Measurements from ENCODE around the gene MYL6. TPM values are rescaled to one million over a fixed set of nuclear protein-coding genes. Genes with fewer than 3 reads are reported as not detected.
A peak's percentile ranks its signal among the peaks of the same experiment; 100 is the strongest.

MYL6 gene
- polyA plus RNA-seq, 1 donor: 1,754 TPM

- no peak overlapping the region for H3K27ac ChIP-seq (ENCODE audit: low read length)
- H3K9me3 ChIP-seq (ENCODE audit: control insufficient read depth, low read depth, low read length): no peaks in the 10 kb centered on the region
- H3K27me3 ChIP-seq (ENCODE audit: control insufficient read depth, insufficient read depth, low read length): no peaks in the 10 kb centered on the region
- WGBS (ENCODE audit: insufficient coverage, low lambda C conversion rate): no CpG with 5 or more reads among the region's 11 CpGs
- peaks cover 18% of the 10 kb centered on the region for H3K4me1 ChIP-seq (ENCODE audit: control insufficient read depth, insufficient read depth, low read length)
- no peak for DNase-seq
- peaks cover 75% of the 10 kb centered on the region for H3K36me3 ChIP-seq (ENCODE audit: control insufficient read depth, insufficient read depth, low read length)
- H3K4me3 ChIP-seq (ENCODE audit: low read length): no peak overlapping the region
Measured at GRCh38 chr12:56162468-56163290, 4.5 kb downstream of the MYL6 start.

- DNase-seq: no peak
- Histone ChIP-seq H3K4me3 (ENCODE audit: low read length) (no peak overlapping the region), H3K27ac (ENCODE audit: low read length) (no peak overlapping the region), H3K36me3 (ENCODE audit: control insufficient read depth, insufficient read depth, low read length) (peaks cover 86% of the 10 kb centered on the region), H3K27me3 (ENCODE audit: control insufficient read depth, insufficient read depth, low read length) (no peaks in the 10 kb centered on the region), H3K4me1 (ENCODE audit: control insufficient read depth, insufficient read depth, low read length) (peaks cover 18% of the 10 kb centered on the region), H3K9me3 (ENCODE audit: control insufficient read depth, low read depth, low read length) (no peaks in the 10 kb centered on the region)
- WGBS (ENCODE audit: insufficient coverage, low lambda C conversion rate): no CpG with 5 or more reads among the region's 11 CpGs
Measured at GRCh38 chr12:56163533-56164344, 5.6 kb downstream of the MYL6 start.

GRCh38 chr12:56164345-56164729 is 6.2 kb downstream of the MYL6 start:
- peaks cover 91% of the 10 kb centered on the region for H3K36me3 ChIP-seq (ENCODE audit: control insufficient read depth, insufficient read depth, low read length)
- no CpG with 5 or more reads among the region's 17 CpGs for WGBS (ENCODE audit: insufficient coverage, low lambda C conversion rate)

GRCh38 chr12:56165369-56165768 is 7.2 kb downstream of the MYL6 start:
- no CpG with 5 or more reads among the region's 4 CpGs for WGBS (ENCODE audit: insufficient coverage, low lambda C conversion rate)
- Histone ChIP-seq H3K9me3 (ENCODE audit: control insufficient read depth, low read depth, low read length) (no peaks in the 10 kb centered on the region), H3K27ac (ENCODE audit: low read length) (no peak overlapping the region), H3K36me3 (ENCODE audit: control insufficient read depth, insufficient read depth, low read length) (peaks cover 91% of the 10 kb centered on the region), H3K4me3 (ENCODE audit: low read length) (no peak overlapping the region), H3K27me3 (ENCODE audit: control insufficient read depth, insufficient read depth, low read length) (no peaks in the 10 kb centered on the region), H3K4me1 (ENCODE audit: control insufficient read depth, insufficient read depth, low read length) (peaks cover 8% of the 10 kb centered on the region)
- no peak for DNase-seq

More at GRCh38 chr12:56164345-56164729, 6.2 kb downstream of the MYL6 start:
- H3K4me1 ChIP-seq (ENCODE audit: control insufficient read depth, insufficient read depth, low read length): peaks cover 18% of the 10 kb centered on the region
- no peak overlapping the region for H3K27ac ChIP-seq (ENCODE audit: low read length)
- DNase-seq: no peak
- H3K4me3 ChIP-seq (ENCODE audit: low read length): no peak overlapping the region
- no peaks in the 10 kb centered on the region for H3K27me3 ChIP-seq (ENCODE audit: control insufficient read depth, insufficient read depth, low read length)
- no peaks in the 10 kb centered on the region for H3K9me3 ChIP-seq (ENCODE audit: control insufficient read depth, low read depth, low read length)

- no peak for DNase-seq
- 100% methylated on average over 2 of the region's 11 CpGs for WGBS (ENCODE audit: insufficient coverage, low lambda C conversion rate)
- no peak overlapping the region for H3K4me3 ChIP-seq (ENCODE audit: low read length)
- peaks cover 90% of the 10 kb centered on the region for H3K36me3 ChIP-seq (ENCODE audit: control insufficient read depth, insufficient read depth, low read length)
- no peaks in the 10 kb centered on the region for H3K27me3 ChIP-seq (ENCODE audit: control insufficient read depth, insufficient read depth, low read length)
- H3K27ac ChIP-seq (ENCODE audit: low read length): no peak overlapping the region
- H3K4me1 ChIP-seq (ENCODE audit: control insufficient read depth, insufficient read depth, low read length): no peaks in the 10 kb centered on the region
- no peaks in the 10 kb centered on the region for H3K9me3 ChIP-seq (ENCODE audit: control insufficient read depth, low read depth, low read length)
Measured at GRCh38 chr12:56169229-56169759, 11.1 kb downstream of the MYL6 start.

- Histone ChIP-seq H3K36me3 (ENCODE audit: control insufficient read depth, insufficient read depth, low read length) (peaks cover 90% of the 10 kb centered on the region), H3K27ac (ENCODE audit: low read length) (no peak overlapping the region), H3K4me3 (ENCODE audit: low read length) (no peak overlapping the region), H3K9me3 (ENCODE audit: control insufficient read depth, low read depth, low read length) (no peaks in the 10 kb centered on the region), H3K27me3 (ENCODE audit: control insufficient read depth, insufficient read depth, low read length) (no peaks in the 10 kb centered on the region), H3K4me1 (ENCODE audit: control insufficient read depth, insufficient read depth, low read length) (no peaks in the 10 kb centered on the region)
- WGBS (ENCODE audit: insufficient coverage, low lambda C conversion rate): no CpG with 5 or more reads among the region's 7 CpGs
- DNase-seq: no peak
Measured at GRCh38 chr12:56172839-56173238, 14.7 kb downstream of the MYL6 start.

GRCh38 chr12:56178347-56178746 is 20.2 kb downstream of the MYL6 start:
- Histone ChIP-seq H3K36me3 (ENCODE audit: control insufficient read depth, insufficient read depth, low read length) (peaks cover 78% of the 10 kb centered on the region), H3K27me3 (ENCODE audit: control insufficient read depth, insufficient read depth, low read length) (no peaks in the 10 kb centered on the region), H3K4me1 (ENCODE audit: control insufficient read depth, insufficient read depth, low read length) (no peaks in the 10 kb centered on the region), H3K27ac (ENCODE audit: low read length) (no peak overlapping the region), H3K4me3 (ENCODE audit: low read length) (no peak overlapping the region), H3K9me3 (ENCODE audit: control insufficient read depth, low read depth, low read length) (no peaks in the 10 kb centered on the region)
- no CpG with 5 or more reads among the region's 3 CpGs for WGBS (ENCODE audit: insufficient coverage, low lambda C conversion rate)
- DNase-seq: no peak

GRCh38 chr12:56186957-56187356 is 28.8 kb downstream of the MYL6 start:
- H3K36me3 ChIP-seq (ENCODE audit: control insufficient read depth, insufficient read depth, low read length): peaks cover 33% of the 10 kb centered on the region
- no peak for DNase-seq
- H3K9me3 ChIP-seq (ENCODE audit: control insufficient read depth, low read depth, low read length): no peaks in the 10 kb centered on the region
- H3K27ac ChIP-seq (ENCODE audit: low read length): no peak overlapping the region
- H3K27me3 ChIP-seq (ENCODE audit: control insufficient read depth, insufficient read depth, low read length): no peaks in the 10 kb centered on the region
- no peak overlapping the region for H3K4me3 ChIP-seq (ENCODE audit: low read length)
- WGBS (ENCODE audit: insufficient coverage, low lambda C conversion rate): no CpG with 5 or more reads among the region's 2 CpGs
- H3K4me1 ChIP-seq (ENCODE audit: control insufficient read depth, insufficient read depth, low read length): peaks cover 9% of the 10 kb centered on the region

- H3K27me3 ChIP-seq (ENCODE audit: control insufficient read depth, insufficient read depth, low read length): no peaks in the 10 kb centered on the region
- H3K9me3 ChIP-seq (ENCODE audit: control insufficient read depth, low read depth, low read length): no peaks in the 10 kb centered on the region
- peaks cover 26% of the 10 kb centered on the region for H3K36me3 ChIP-seq (ENCODE audit: control insufficient read depth, insufficient read depth, low read length)
- no CpG with 5 or more reads among the region's 10 CpGs for WGBS (ENCODE audit: insufficient coverage, low lambda C conversion rate)
- H3K4me1 ChIP-seq (ENCODE audit: control insufficient read depth, insufficient read depth, low read length): peaks cover 9% of the 10 kb centered on the region
- H3K27ac ChIP-seq (ENCODE audit: low read length): peak overlapping the region; percentile 72
- DNase-seq: no peak
- H3K4me3 ChIP-seq (ENCODE audit: low read length): peak overlapping the region; percentile 96
Measured at GRCh38 chr12:56188131-56188777, 30.1 kb downstream of the MYL6 start.

GRCh38 chr12:56188778-56189098 is 30.6 kb downstream of the MYL6 start:
- no peaks in the 10 kb centered on the region for H3K9me3 ChIP-seq (ENCODE audit: control insufficient read depth, low read depth, low read length)
- H3K36me3 ChIP-seq (ENCODE audit: control insufficient read depth, insufficient read depth, low read length): peaks cover 23% of the 10 kb centered on the region
- peak overlapping the region; percentile 72 for H3K27ac ChIP-seq (ENCODE audit: low read length)
- H3K27me3 ChIP-seq (ENCODE audit: control insufficient read depth, insufficient read depth, low read length): no peaks in the 10 kb centered on the region
- peak in 1 of 2 donors; percentile 48 for DNase-seq
- peak overlapping the region; percentile 96 for H3K4me3 ChIP-seq (ENCODE audit: low read length)
- no CpG with 5 or more reads among the region's 17 CpGs for WGBS (ENCODE audit: insufficient coverage, low lambda C conversion rate)
- peaks cover 9% of the 10 kb centered on the region for H3K4me1 ChIP-seq (ENCODE audit: control insufficient read depth, insufficient read depth, low read length)

Data from large intestine (tissue), 3 donors.